Erythroblast (primary cell): ENCODE measurements around the gene EMC10.

Experiments used
- DNase-seq, 2 experiments: peaks; one replicate each; lab custom pipeline; 2025; lab: John Stamatoyannopoulos, UW
- GATA1 ChIP-seq: IDR thresholded peaks from 2 replicates; pipeline ENCODE4 v1.6.1; 2011; ENCODE audit warnings: low read depth, mild to moderate bottlenecking, control low read depth, low read length, moderate library complexity
- POLR2A ChIP-seq: IDR thresholded peaks from 2 replicates; pipeline ENCODE4 v1.6.1; 2011; ENCODE audit warnings: mild to moderate bottlenecking, low read length

EMC10 gene

DNA sequence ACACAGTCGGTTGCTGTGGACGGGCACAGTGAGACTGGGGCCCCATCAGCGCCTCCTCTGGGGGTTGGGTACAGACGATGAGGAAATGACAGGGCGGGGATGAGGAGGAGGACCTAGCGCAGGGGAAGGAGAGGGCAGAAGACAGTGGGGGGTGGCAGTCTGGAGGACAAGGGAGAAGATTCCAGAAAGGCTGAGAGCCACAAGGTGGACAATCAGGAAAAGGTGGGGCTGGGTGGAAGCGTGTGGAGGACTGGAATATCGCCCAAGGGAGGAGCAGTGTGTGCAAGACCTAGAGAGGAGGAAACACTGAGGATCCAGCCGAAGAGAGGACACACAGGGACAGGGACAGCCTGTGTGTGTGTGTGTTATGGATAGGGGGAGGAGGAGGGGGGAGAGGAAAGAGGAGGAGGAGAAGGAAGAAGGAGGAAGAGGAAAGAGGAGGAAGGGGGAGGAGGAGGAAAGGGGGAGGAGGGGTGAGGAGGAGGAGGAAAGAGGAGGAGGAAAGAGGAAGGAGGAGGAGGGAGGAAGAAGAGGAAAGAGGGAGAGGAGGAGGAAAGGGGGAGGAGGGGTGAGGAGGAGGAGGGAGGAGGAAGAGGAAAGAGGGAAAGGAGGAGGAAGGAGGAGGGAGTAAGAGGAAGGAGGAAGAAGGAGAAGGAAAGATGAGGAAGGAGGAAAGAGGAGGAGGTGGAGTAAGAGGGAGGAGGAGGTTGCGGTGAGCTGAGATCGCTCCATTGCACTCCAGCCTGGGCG lies 16.2 kb downstream of the EMC10 start:
- no peak for DNase-seq
- TF ChIP-seq GATA1 (no peak), POLR2A (no peak)

DNA sequence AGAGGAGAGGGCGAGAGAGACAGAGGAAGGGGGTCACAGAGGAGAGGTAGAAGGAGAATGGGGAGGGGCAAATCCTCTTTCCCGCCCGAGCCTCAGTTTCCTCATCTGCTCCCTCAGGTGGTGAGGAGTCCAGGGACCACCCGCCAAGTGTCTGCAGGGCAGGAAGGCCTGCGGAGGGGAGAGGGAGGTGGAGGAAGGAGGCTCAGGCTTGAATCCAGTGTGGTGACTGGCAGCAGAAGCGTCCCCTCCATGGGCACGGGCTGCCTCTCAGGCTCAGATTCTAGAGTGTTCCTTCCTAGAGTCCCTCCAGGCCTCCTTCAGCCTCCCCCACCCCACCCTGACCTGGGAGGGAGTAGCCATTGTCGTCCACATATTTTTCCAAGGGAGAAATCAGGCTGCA lies 16.9 kb downstream of the EMC10 start:
- TF ChIP-seq POLR2A (no peak), GATA1 (no peak)
- no peak for DNase-seq

DNA sequence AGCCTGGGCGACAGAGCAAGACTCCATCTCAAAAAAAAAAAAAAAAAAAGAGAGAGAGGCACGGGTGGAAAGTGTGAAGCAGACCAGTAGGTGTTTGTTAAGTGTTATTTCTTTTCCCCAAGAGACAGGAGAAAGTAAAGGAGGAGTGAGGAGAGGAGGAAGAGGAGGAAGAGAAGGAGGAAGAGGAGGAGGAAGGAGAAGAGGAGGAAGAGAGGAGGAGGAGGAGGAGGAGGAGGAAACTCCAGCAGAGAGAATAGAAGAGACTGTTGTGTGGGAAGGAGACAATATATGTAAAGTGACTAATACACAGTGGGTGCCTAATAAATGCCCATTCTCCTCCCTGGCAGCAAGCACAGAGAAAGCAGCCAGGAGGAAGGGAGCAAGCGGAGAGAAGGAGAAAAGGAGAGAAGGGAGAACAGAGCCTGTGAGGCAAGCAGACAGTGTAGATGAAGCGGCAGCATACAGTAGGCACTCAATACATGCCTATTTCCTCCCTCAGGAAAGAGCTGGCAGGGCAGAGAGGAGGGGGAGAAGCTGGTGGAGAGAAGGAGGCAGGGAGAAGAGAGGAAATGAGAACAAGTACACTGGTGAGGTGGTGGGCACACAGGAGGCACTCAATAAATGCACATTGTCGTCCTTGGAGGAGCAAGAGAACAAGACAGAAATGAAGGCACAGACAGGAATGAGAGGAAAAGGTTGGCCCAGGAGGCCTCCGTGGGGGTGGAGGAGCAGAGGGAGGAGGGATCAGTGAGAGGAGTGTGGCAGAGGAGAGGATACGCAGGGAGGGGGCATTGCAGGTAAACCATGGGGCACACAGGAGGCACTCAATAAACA lies 18.1 kb downstream of the EMC10 start:
- no peak for DNase-seq
- TF ChIP-seq GATA1: no peak
- TF ChIP-seq POLR2A: no peak

DNA sequence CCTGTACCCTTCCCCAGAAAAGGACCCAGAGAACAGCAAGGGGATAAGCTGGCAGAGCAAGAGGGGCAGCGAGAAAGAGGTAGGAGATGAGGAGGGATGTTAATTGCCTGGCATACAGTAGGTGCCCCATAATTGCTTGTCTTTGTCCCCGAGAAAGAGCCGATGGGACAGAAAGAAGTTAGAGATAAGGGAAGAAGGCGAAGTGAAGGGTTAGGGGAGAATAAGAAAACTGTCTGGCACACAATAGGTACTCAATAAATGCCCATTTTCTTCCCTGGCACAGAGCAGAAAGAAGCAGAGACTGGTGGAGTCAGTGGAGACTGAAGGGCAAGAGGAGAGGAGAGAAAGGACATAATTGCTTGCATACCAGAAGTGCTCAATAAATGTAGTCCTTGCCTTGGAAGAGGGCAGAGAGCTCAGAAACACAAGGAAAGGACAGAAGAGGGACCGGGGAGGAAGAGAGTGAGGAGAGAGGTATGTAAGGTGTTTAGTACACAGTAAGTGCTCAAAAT lies 18.8 kb downstream of the EMC10 start:
- no peak for TF ChIP-seq GATA1
- TF ChIP-seq POLR2A: no peak
- no peak for DNase-seq

DNA sequence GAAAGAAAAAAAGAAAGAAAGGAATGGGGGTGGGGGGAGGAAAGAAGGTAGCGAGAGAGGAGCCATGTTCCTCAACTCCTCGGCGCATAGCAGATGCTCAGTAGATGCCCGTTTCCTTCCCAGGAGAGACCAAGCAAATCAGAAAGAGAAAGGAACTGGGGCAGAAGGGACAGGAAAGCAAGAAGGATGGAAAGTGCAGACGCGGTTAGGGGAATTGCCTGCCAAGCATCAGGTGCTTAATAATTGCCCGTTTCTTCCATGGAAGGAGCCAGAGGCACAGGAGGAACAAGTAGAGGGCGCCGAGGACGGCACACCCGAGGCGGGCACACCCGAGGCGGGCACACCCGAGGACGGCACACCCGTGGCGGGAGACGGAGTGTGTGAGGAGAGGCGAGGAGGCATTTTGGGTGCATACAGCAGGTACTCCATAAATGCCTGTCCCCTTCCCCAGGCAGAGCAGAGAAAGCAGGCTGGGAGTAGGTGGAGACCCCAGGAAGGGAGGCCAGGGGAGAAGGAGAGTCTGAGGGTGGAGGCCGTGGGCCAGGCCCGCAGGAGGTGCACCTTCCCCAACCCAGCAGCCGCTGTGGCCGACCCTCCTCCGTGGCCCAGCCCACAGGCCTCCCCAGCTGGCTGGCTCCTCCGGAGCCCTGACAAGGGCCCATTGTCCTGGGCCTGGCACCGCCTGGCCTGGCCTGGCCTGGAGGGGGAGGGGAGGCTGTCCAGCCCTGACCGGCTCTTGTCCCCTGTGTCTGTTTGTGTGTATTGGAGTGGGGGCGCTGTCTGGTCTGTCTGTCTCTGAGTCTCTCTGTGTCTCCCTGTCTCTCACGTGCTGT lies 20.1 kb downstream of the EMC10 start:
- TF ChIP-seq GATA1 (no peak), POLR2A (no peak)
- DNase-seq: no peak

DNA sequence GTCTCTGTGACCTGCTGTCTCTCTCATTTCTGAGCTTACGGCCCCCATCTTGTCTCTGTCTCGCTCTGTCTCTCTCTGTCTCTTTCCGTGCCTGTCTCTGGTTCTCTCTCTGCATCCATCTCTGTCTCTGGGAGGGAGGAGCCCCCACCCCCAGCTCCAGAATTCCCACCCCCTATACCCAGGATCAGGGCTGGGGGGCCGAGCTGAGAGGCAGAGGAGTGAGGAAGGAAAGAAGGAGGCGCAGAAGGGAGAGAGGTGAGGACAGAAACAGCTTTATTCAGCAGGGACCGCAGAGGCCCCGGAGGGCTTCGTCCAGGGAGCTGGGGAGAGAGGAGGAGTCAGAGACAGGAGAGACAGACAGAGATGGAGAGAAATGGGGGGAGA lies 20.7 kb downstream of the EMC10 start:
- TF ChIP-seq POLR2A (no peak), GATA1 (no peak)
- DNase-seq: no peak

DNA sequence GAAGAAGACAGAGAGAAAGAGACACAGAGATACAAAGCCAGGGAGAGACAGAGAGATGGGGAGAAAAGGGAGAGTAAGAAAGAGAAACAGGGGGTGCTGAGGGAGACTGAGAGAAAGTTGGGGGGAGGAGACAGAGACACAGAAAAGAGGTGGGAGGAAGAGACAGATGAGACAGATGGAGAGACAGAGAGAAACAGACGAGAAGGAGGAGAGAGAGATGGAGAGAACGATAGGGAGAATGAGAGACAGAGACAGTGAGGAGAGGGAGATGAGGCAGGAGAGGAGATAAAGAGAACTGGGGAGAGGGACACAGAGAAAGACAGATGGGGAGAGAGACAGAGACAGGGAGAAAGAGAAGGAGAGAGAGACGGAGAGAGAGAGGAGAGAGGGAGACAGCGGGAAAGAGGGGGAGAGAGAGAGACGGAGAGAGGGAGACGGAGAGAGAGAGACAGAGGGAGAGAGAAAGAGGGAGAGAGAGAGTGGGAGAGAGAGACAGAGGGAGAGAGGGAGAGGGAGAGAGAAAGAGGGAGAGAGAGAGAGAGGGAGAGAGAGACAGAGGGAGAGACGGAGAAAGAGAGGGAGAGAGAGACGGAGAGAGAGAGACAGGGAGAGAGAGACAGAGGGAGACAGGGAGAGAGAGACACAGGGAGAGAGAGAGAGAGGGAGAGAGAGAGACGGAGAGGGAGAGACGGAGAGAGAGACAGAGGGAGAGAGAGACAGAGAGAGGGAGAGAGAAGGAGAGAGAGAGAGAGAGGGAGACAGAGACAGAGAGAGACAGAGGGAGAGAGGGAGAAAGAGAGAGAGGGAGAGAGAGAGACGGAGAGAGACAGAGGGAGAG lies 22.1 kb downstream of the EMC10 start:
- no peak for DNase-seq
- TF ChIP-seq GATA1: no peak
- no peak for TF ChIP-seq POLR2A

DNA sequence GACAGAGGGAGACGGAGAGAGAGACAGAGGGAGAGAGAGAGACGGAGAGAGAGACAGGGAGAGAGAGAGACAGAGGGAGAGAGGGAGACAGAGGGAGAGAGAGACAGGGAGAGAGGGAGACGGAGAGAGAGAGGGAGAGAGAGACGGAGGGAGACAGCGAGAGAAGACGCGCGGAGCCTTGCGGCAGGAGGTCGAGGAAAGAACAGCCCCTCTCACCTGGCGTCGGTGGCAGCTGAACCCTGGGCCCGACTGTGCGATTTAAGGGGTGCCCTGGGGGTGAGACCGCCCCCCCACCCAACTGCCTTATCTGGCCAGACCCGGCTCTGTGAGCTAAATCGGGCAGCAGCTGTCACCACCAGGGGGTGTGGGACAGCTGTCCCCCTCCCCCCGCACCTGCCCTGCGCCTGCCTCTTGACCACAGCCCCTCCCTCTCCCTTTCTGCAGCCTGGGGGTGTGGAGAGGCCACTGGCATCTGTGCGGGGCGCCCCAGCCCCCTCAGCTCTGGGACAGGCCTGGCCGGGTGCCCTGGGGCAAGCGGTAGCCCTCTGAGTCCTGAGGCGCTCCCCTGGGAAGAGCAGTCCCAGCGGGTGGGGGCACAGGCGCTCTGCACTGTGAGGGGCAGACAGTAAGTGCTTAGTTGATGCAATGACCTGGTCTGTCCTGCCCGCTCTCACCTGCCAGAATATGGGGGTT lies 23.9 kb downstream of the EMC10 start:
- peak; percentile 38 to 63 for DNase-seq
- TF ChIP-seq GATA1 (no peak), POLR2A (no peak)

DNA sequence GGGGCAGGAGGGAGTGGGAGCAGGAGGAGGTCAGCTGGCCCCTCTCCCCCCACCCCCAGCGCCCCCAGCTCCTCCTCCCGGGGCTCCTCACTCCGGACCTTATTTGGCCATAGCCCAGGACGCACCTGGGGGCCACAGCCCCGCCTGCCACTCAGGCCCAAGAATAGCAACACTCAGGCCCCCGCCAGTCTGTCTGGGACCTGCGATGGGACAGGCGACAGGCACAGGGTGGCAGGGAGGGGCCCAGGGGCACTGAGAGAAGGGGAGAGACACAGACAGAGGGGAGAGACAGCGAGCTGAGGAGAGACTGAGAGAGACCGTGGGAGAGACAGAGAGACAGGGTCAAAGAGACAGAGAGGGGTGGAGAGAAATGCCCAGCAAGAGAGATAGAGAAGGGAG lies 24.4 kb downstream of the EMC10 start:
- TF ChIP-seq GATA1 (no peak), POLR2A (no peak)
- DNase-seq: no peak

DNA sequence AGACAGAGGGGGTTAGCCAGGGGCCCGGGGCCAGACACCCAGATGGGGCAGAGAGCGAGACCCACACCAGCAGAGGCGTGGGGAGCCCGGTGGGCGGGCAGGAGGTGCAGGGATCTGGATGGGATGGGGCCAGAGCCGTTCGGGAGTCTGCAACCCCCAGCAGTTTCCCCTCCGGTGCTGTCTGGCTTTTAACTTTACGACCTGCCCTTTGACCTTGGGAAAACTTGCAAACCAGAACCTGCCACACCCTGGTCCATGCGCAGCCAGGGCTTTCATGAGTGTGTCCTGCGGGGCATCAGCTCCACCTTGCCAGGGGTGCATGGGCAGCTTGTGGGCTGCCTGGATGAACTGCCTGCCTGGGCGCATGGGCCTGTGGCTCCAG lies 24.9 kb downstream of the EMC10 start:
- DNase-seq: no peak
- TF ChIP-seq GATA1 (no peak), POLR2A (no peak)

DNA sequence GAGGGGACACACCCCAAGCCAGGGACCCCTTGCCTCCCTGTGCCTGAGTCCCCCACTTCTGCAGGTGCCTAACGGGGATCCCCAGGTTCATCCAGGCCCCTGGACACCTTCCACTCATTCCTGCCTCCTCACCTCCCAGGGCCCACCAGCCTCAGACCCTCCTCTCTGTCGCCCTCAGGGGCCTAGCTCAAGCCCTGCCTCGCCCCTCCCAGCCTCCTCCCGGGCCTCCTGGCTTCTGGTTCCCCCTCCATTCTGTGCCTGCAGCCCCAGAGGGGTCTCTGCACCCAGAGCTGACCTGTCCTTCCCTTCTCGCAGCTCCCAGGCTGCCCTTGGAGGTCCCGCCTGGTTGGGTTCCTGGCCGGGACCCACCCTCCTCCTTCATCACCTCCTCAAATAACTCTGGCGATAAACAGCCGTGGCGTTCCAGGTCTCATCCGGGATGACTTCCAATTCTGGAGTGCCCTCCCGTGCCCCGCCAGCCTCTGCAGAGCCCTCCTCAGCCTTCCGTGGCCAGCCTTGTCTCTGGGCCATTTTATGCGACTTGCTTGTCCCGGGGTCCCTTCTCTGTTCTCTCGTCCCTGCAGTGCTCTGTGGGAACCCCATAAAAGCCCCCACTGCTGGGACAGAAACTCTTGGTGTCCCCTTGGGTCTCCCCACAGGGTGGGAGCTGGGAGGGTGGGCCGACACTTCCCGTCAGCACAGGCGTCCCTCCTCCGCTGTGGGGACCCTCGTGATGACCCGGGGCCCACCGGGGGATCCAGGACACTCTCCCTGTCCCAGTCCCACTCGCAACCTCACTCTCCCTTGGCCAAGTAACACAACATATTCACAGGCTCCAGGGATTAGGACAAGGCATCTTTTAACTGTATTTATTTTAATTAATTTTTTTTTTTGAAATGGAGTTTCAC lies 25.5 kb downstream of the EMC10 start:
- DNase-seq: no peak
- TF ChIP-seq POLR2A (no peak), GATA1 (no peak)
